ENCODE measurements around the gene C4orf36.

GRCh38 chr4:86934147-86934770, 42.0 kb upstream of the C4orf36 start:
- TF ChIP-seq CTCF (IDR thresholded peaks at IDR 0.05) (no peak), POLR2AphosphoS5 (IDR thresholded peaks at IDR 0.05) (no peak), POLR2A (IDR thresholded peaks at IDR 0.05) (no peak), EP300 (IDR thresholded peaks at IDR 0.05) (no peak)
